ENCODE measurements around the gene NIP7.

The NIP7 gene

GRCh38 chr16:69318911-69319289, 20.7 kb upstream of the NIP7 start:
- no peak for DNase-seq (ENCODE audit: low read depth)
- no peak overlapping the region for H3K4me3 ChIP-seq (ENCODE audit: low read depth, low read length)
- TF ChIP-seq, protein P1, sequence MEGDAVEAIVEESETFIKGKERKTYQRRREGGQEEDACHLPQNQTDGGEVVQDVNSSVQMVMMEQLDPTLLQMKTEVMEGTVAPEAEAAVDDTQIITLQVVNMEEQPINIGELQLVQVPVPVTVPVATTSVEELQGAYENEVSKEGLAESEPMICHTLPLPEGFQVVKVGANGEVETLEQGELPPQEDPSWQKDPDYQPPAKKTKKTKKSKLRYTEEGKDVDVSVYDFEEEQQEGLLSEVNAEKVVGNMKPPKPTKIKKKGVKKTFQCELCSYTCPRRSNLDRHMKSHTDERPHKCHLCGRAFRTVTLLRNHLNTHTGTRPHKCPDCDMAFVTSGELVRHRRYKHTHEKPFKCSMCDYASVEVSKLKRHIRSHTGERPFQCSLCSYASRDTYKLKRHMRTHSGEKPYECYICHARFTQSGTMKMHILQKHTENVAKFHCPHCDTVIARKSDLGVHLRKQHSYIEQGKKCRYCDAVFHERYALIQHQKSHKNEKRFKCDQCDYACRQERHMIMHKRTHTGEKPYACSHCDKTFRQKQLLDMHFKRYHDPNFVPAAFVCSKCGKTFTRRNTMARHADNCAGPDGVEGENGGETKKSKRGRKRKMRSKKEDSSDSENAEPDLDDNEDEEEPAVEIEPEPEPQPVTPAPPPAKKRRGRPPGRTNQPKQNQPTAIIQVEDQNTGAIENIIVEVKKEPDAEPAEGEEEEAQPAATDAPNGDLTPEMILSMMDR (IDR thresholded peaks at IDR 0.05; ENCODE audit: insufficient read depth, low read depth, low read length, missing control alignments): no peak

DNA sequence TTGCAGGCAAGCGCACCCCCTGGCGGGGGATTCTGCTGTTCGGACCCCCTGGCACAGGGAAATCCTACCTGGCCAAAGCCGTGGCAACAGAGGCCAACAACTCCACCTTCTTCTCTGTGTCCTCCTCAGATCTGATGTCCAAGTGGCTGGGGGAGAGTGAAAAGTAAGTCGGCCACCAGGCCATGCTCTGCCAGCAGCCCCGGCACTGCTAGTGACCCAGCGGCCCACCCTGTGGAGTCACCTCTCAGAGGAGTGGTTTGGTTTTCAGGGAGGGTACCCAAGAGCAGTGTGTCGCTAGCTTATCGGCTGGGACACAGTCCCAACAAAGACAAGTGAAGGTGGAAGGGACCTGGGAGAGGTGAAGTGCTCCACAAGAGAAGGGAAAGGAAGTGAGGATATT, 20.2 kb upstream of the NIP7 start:
- H3K4me3 ChIP-seq (ENCODE audit: low read depth, low read length): no peak overlapping the region
- TF ChIP-seq, protein P1 (IDR thresholded peaks at IDR 0.05; ENCODE audit: insufficient read depth, low read depth, low read length, missing control alignments): no peak
- DNase-seq (ENCODE audit: low read depth): no peak

DNA sequence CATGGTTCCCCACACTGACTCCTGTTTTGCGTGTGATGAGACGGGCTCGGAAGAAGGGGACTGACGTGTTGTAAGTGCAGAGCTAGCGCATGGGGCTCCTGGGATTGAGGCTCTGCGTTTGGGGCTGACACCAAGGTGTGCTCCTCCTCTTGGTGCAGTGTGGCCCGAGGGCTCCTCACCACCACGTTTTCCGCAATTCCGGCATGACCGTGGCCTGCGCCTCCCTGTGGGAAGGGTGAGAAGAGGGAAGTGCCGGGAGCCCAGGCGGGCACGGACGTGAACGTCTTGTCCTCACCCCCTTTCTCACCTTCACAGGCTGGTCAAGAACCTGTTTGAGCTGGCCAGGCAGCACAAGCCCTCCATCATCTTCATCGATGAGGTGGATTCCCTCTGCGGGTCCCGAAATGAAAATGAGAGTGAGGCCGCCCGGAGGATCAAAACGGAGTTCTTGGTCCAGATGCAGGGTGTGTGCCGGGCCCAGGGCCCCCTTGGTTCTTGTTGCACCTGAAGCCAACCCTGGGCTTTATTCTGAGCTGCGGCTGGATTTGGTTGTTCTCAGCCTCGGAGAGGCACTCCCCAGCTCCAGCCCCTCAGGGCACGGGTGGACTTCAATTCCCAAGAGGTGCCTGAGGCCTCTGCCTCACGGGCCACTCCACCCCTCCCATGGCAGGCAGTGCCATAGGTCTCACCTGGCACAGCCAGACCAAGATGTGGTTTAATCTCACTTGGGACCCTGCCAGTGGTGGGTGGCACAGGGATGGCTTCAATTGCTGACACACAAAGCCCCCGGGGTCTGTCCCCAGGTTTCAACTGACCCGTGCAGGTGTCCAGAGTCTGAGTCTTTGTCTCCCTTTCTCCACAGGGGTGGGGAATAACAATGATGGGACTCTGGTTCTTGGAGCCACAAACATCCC, 19.5 kb upstream of the NIP7 start:
- DNase-seq (ENCODE audit: low read depth): no peak
- no peak overlapping the region for H3K4me3 ChIP-seq (ENCODE audit: low read depth, low read length)
- TF ChIP-seq, protein P1 (IDR thresholded peaks at IDR 0.05; ENCODE audit: insufficient read depth, low read depth, low read length, missing control alignments): no peak

DNA sequence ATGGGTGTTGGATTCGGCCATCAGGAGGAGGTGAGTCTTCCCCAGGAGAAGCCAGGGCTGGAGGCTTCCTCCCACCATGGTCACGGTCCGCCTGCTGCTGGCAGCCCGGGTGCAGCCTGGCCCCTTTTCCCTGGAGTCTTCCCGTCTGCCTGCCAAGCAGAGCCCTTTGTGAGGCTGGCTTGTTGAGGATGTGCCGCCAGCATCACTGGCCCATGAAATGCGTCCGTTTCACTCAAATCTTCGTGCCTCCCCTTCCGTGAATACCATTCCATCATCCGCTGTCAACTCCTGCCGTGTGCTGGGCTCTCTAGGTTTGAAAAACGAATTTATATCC, 18.9 kb upstream of the NIP7 start:
- no peak overlapping the region for H3K4me3 ChIP-seq (ENCODE audit: low read depth, low read length)
- DNase-seq (ENCODE audit: low read depth): no peak
- TF ChIP-seq, protein P1 (IDR thresholded peaks at IDR 0.05; ENCODE audit: insufficient read depth, low read depth, low read length, missing control alignments): no peak

DNA sequence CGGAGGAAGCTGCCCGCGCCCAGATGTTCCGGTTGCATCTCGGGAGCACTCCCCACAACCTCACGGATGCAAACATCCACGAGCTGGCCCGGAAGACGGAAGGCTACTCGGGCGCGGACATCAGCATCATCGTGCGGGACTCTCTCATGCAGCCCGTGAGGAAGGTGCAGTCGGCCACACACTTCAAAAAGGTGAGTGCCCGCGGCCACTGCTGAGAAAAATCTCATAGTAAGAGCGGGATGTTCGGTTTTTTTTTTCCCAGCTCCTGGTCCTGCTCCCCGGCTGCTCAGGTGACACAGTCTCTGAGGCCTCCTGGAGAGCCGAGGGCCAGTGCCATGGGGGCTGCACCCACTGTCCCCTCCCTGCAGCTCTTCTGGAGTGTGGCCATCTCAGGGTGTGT, 18.5 kb upstream of the NIP7 start:
- DNase-seq (ENCODE audit: low read depth): no peak
- no peak overlapping the region for H3K4me3 ChIP-seq (ENCODE audit: low read depth, low read length)
- TF ChIP-seq, protein P1 (IDR thresholded peaks at IDR 0.05; ENCODE audit: insufficient read depth, low read depth, low read length, missing control alignments): no peak

DNA sequence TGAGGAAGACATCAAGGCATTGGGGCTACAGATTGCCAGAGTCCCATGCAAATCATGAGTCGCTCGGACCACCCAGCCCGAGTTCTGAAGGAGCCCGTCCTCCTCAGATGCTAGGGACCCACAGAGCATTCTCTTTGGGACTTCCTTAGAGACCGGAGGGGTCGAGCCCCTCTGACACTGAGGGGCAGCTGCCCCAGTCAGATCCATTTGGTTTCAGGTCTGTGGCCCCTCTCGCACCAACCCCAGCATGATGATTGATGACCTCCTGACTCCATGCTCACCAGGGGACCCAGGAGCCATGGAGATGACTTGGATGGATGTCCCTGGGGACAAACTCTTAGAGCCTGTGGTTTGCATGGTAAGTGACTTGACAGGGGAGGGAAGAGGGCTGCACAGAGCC, 17.2 kb upstream of the NIP7 start:
- DNase-seq (ENCODE audit: low read depth): no peak
- no peak overlapping the region for H3K4me3 ChIP-seq (ENCODE audit: low read depth, low read length)
- TF ChIP-seq, protein P1 (IDR thresholded peaks at IDR 0.05; ENCODE audit: insufficient read depth, low read depth, low read length, missing control alignments): no peak

DNA sequence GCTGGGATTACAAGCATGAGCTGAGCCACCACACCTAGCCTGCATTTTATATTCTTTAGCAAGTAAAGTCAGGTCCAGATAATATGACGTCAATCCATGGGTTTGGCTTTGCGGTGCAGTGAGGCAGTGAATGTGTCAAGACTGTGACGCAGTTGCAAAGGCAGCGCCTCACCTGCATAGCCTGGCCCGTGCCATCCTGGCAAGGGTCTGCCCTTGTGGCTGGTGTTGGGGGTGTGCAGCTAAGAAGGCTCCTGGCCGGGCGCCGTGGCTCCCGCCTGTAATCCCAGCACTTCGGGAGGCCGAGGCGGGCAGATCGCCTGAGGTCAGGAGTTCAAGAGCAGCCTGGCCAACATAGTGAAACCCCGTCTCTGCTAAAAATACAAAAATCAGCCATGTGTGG, 16.2 kb upstream of the NIP7 start:
- H3K4me3 ChIP-seq (ENCODE audit: low read depth, low read length): no peak overlapping the region

More for the DNA sequence above, 16.2 kb upstream of the NIP7 start:
- DNase-seq (ENCODE audit: low read depth): no peak
- TF ChIP-seq, protein P1 (IDR thresholded peaks at IDR 0.05; ENCODE audit: insufficient read depth, low read depth, low read length, missing control alignments): no peak
